HepG2 (cell line): ENCODE results near the gene GPD1. TPM values are rescaled to one million over a fixed set of nuclear protein-coding genes. Genes with fewer than 3 reads are reported as not detected.

Source experiments
- CREB1 ChIP-seq, 2 experiments: fragments of 450-650 bp in 1 of 2; IDR thresholded peaks; 2 replicates each; pipeline ENCODE4 v1.6.1; 2016 to 2017; ENCODE audit warnings: control low read depth in 1 of 2, mild to moderate bottlenecking in 1 of 2, missing compliant biosample characterization in 1 of 2, missing genetic modification characterization in 1 of 2
- IKZF4 ChIP-seq: sonication (generic); formaldehyde crosslinking; IDR thresholded peaks from 2 replicates; pipeline ENCODE4 v1.5.1; 2020; ENCODE audit warnings: borderline replicate concordance, mild to moderate bottlenecking, low read depth, missing genetic modification reagents; ENCODE audit errors: not compliant biosample characterization
- JUN ChIP-seq: sonication (generic); formaldehyde crosslinking; IDR thresholded peaks from 2 replicates; pipeline ENCODE4 v1.4.0; 2020; ENCODE audit warnings: mild to moderate bottlenecking, missing genetic modification reagents
- KDM5B ChIP-seq: sonication (generic); formaldehyde crosslinking; IDR thresholded peaks from 2 replicates; pipeline ENCODE4 v1.4.0; 2020; ENCODE audit warnings: missing genetic modification reagents, mild to moderate bottlenecking, borderline replicate concordance
- LCORL ChIP-seq, 2 experiments: fragments of 450-650 bp in 1 of 2; sonication (generic) in 1 of 2; formaldehyde crosslinking in 1 of 2; IDR thresholded peaks; 2 replicates each; pipeline versions ENCODE4 v1.5.0 to v1.6.1; 2017 to 2020; ENCODE audit warnings: antibody characterized with exemption in 1 of 2, missing genetic modification reagents in 1 of 2
- NR3C1 ChIP-seq: sonication (generic); formaldehyde crosslinking; IDR thresholded peaks from 2 replicates; pipeline ENCODE4 v1.4.0; 2020; ENCODE audit warnings: missing genetic modification reagents
- PCBP1 ChIP-seq: fragments of 200-400 bp; formaldehyde crosslinking; IDR thresholded peaks from 2 replicates; pipeline ENCODE4 v1.6.1; 2017; ENCODE audit warnings: mild to moderate bottlenecking, low read depth, low read length, borderline replicate concordance
- PHB2 ChIP-seq: fragments of 450-650 bp; IDR thresholded peaks from 2 replicates; pipeline ENCODE4 v1.6.1; 2018; ENCODE audit not compliant: partially characterized antibody
- SRY ChIP-seq: sonication (generic); formaldehyde crosslinking; IDR thresholded peaks from 2 replicates; pipeline ENCODE4 v1.8.0; 2022; ENCODE audit warnings: mild to moderate bottlenecking, missing genetic modification reagents
- SSRP1 ChIP-seq: IDR thresholded peaks from 2 replicates; pipeline ENCODE4 v1.6.1; 2016; ENCODE audit warnings: control low read depth
- TGIF2 ChIP-seq: IDR thresholded peaks from 2 replicates; pipeline ENCODE4 v1.6.1; 2016; ENCODE audit warnings: control low read depth, missing compliant biosample characterization
- ZFP36 ChIP-seq: fragments of 150-350 bp; IDR thresholded peaks from 2 replicates; pipeline ENCODE4 v1.6.1; 2018; ENCODE audit warnings: borderline replicate concordance, low read length, low read depth; ENCODE audit not compliant: partially characterized antibody
- ZNF124 ChIP-seq: sonication (generic); formaldehyde crosslinking; IDR thresholded peaks from 2 replicates; pipeline ENCODE4 v1.4.0; 2020; ENCODE audit warnings: missing genetic modification reagents
- ZNF17 ChIP-seq: sonication (generic); formaldehyde crosslinking; IDR thresholded peaks from 2 replicates; pipeline ENCODE4 v1.5.0; 2020; ENCODE audit warnings: mild to moderate bottlenecking, missing genetic modification reagents
- ZNF256 ChIP-seq: sonication (generic); formaldehyde crosslinking; conservative IDR thresholded peaks from 2 replicates; pipeline ENCODE4 v1.4.0; 2020; ENCODE audit warnings: missing genetic modification reagents
- ZNF496 ChIP-seq: sonication (generic); formaldehyde crosslinking; IDR thresholded peaks from 2 replicates; pipeline ENCODE4 v1.8.1; 2023; ENCODE audit warnings: mild to moderate bottlenecking, moderate library complexity, missing genetic modification reagents; ENCODE audit not compliant: insufficient replicate concordance
- polyA plus RNA-seq, 8 experiments: library from polyadenylated mRNA; depleted of rRNA in 3 of 8; stranded (reverse) in 7 of 8; unstranded in 1 of 8; fragments of >200 nt; fragmentation: Illumina TruSeq in 4 of 8; extraction: Trizol in 4 of 8; gene quantifications; 2 replicates each; pipeline versions ENCODE4 v1.2.1 to v1.2.3, GENCODE V29; 2011 to 2016; ENCODE audit warnings: low read depth in 4 of 8, missing spikeins in 1 of 8, mixed read lengths in 1 of 8; ENCODE audit not compliant: insufficient read depth in 1 of 8
- total RNA-seq, 5 experiments: library from RNA; depleted of rRNA; stranded (reverse); fragments of >200 nt; fragmentation: Illumina TruSeq; extraction: Trizol; gene quantifications; 2 replicates each; pipeline ENCODE4 v1.2.3, GENCODE V29; 2016; ENCODE audit warnings: low read depth in 1 of 5
- TF ChIP-seq, protein P1 (sequence below): sonication (generic); formaldehyde crosslinking; IDR thresholded peaks from 2 replicates; pipeline ENCODE4 v1.4.0; 2020; ENCODE audit warnings: missing genetic modification reagents, borderline replicate concordance
- TF ChIP-seq, protein P2 (sequence below): sonication (generic); formaldehyde crosslinking; IDR thresholded peaks from 2 replicates; pipeline ENCODE4 v1.4.0; 2020; ENCODE audit warnings: missing genetic modification reagents
- TF ChIP-seq, protein P3 (sequence below): sonication (generic); formaldehyde crosslinking; IDR thresholded peaks from 2 replicates; pipeline ENCODE4 v1.8.0; 2023; ENCODE audit warnings: mild to moderate bottlenecking, missing genetic modification reagents
- TF ChIP-seq, protein P4 (sequence below): sonication (generic); formaldehyde crosslinking; IDR thresholded peaks from 2 replicates; pipeline ENCODE4 v1.4.0; 2020; ENCODE audit warnings: missing genetic modification reagents, mild to moderate bottlenecking, borderline replicate concordance
- TF ChIP-seq, protein P5 (sequence below): sonication (generic); formaldehyde crosslinking; IDR thresholded peaks from 2 replicates; pipeline ENCODE4 v1.5.0; 2020; ENCODE audit warnings: missing genetic modification reagents

The GPD1 gene
- total and polyA plus RNA-seq, 2 of the 13 experiments (the other 11 are each of a cell fraction or from before 2014, with no cell fraction given) = 3.7 to 30.6 TPM

DNA sequence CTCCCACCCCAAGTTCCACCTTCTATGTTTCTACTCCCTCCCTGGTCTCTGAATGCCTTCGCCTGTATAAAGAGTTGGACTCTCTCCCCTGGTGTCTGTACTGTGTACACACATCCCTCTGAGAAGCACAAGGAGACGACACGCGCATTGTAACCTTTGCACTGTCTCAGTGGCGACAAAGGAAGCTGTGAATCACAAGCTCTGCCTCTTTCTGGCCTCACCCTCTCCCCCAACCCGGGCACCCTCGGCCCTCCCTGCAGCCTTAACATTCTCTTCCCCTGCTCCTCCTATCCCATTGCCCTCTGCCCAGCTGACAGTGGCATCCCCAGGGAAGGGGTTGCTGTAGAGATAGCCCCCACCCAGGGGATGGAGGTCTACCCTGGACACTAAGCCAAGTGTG is 21.2 kb upstream of the GPD1 start (continued):
- no peak for TF ChIP-seq IKZF4
- TF ChIP-seq JUN (CRISPR knock-in tag) = no peak
- TF ChIP-seq KDM5B = no peak
- TF ChIP-seq, protein P1, sequence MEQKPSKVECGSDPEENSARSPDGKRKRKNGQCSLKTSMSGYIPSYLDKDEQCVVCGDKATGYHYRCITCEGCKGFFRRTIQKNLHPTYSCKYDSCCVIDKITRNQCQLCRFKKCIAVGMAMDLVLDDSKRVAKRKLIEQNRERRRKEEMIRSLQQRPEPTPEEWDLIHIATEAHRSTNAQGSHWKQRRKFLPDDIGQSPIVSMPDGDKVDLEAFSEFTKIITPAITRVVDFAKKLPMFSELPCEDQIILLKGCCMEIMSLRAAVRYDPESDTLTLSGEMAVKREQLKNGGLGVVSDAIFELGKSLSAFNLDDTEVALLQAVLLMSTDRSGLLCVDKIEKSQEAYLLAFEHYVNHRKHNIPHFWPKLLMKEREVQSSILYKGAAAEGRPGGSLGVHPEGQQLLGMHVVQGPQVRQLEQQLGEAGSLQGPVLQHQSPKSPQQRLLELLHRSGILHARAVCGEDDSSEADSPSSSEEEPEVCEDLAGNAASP (CRISPR knock-in tag) = no peak
- TF ChIP-seq, protein P2, sequence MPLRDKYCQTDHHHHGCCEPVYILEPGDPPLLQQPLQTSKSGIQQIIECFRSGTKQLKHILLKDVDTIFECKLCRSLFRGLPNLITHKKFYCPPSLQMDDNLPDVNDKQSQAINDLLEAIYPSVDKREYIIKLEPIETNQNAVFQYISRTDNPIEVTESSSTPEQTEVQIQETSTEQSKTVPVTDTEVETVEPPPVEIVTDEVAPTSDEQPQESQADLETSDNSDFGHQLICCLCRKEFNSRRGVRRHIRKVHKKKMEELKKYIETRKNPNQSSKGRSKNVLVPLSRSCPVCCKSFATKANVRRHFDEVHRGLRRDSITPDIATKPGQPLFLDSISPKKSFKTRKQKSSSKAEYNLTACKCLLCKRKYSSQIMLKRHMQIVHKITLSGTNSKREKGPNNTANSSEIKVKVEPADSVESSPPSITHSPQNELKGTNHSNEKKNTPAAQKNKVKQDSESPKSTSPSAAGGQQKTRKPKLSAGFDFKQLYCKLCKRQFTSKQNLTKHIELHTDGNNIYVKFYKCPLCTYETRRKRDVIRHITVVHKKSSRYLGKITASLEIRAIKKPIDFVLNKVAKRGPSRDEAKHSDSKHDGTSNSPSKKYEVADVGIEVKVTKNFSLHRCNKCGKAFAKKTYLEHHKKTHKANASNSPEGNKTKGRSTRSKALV (CRISPR knock-in tag) = no peak
- no peak for TF ChIP-seq PHB2
- TF ChIP-seq ZNF124 (CRISPR knock-in tag) = no peak
- no peak for TF ChIP-seq TGIF2 (CRISPR knock-in tag)
- TF ChIP-seq, protein P3, sequence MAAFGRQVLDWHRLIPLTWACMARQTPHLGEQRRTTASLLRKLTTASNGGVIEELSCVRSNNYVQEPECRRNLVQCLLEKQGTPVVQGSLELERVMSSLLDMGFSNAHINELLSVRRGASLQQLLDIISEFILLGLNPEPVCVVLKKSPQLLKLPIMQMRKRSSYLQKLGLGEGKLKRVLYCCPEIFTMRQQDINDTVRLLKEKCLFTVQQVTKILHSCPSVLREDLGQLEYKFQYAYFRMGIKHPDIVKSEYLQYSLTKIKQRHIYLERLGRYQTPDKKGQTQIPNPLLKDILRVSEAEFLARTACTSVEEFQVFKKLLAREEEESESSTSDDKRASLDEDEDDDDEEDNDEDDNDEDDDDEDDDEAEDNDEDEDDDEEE (CRISPR knock-in tag) = 0 out of 2 replicates have a peak, but pooled peaks have one; percentile 29
- TF ChIP-seq SSRP1 (CRISPR knock-in tag) = no peak
- TF ChIP-seq, protein P4, sequence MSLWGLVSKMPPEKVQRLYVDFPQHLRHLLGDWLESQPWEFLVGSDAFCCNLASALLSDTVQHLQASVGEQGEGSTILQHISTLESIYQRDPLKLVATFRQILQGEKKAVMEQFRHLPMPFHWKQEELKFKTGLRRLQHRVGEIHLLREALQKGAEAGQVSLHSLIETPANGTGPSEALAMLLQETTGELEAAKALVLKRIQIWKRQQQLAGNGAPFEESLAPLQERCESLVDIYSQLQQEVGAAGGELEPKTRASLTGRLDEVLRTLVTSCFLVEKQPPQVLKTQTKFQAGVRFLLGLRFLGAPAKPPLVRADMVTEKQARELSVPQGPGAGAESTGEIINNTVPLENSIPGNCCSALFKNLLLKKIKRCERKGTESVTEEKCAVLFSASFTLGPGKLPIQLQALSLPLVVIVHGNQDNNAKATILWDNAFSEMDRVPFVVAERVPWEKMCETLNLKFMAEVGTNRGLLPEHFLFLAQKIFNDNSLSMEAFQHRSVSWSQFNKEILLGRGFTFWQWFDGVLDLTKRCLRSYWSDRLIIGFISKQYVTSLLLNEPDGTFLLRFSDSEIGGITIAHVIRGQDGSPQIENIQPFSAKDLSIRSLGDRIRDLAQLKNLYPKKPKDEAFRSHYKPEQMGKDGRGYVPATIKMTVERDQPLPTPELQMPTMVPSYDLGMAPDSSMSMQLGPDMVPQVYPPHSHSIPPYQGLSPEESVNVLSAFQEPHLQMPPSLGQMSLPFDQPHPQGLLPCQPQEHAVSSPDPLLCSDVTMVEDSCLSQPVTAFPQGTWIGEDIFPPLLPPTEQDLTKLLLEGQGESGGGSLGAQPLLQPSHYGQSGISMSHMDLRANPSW = no peak
- no peak for TF ChIP-seq ZNF256 (CRISPR knock-in tag)
- no peak for TF ChIP-seq ZFP36
- no peak for TF ChIP-seq CREB1 (IDR thresholded peaks at IDR 0.05)
- no peak for TF ChIP-seq CREB1 (CRISPR knock-in tag; IDR thresholded peaks at IDR 0.05)
- TF ChIP-seq LCORL (IDR thresholded peaks at IDR 0.05) = no peak
- TF ChIP-seq LCORL (CRISPR knock-in tag; IDR thresholded peaks at IDR 0.05) = 0 out of 2 replicates have a peak, but pooled peaks have one; percentile 47
- no peak for TF ChIP-seq PCBP1
- no peak for TF ChIP-seq ZNF17 (CRISPR knock-in tag)
- TF ChIP-seq, protein P5, sequence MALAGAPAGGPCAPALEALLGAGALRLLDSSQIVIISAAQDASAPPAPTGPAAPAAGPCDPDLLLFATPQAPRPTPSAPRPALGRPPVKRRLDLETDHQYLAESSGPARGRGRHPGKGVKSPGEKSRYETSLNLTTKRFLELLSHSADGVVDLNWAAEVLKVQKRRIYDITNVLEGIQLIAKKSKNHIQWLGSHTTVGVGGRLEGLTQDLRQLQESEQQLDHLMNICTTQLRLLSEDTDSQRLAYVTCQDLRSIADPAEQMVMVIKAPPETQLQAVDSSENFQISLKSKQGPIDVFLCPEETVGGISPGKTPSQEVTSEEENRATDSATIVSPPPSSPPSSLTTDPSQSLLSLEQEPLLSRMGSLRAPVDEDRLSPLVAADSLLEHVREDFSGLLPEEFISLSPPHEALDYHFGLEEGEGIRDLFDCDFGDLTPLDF (CRISPR knock-in tag) = no peak
- no peak for TF ChIP-seq NR3C1 (CRISPR knock-in tag)
- no peak for TF ChIP-seq SRY
- TF ChIP-seq ZNF496 (CRISPR knock-in tag) = no peak
